ENCODE data around the gene SEMA7A.

Gene SEMA7A

DNA sequence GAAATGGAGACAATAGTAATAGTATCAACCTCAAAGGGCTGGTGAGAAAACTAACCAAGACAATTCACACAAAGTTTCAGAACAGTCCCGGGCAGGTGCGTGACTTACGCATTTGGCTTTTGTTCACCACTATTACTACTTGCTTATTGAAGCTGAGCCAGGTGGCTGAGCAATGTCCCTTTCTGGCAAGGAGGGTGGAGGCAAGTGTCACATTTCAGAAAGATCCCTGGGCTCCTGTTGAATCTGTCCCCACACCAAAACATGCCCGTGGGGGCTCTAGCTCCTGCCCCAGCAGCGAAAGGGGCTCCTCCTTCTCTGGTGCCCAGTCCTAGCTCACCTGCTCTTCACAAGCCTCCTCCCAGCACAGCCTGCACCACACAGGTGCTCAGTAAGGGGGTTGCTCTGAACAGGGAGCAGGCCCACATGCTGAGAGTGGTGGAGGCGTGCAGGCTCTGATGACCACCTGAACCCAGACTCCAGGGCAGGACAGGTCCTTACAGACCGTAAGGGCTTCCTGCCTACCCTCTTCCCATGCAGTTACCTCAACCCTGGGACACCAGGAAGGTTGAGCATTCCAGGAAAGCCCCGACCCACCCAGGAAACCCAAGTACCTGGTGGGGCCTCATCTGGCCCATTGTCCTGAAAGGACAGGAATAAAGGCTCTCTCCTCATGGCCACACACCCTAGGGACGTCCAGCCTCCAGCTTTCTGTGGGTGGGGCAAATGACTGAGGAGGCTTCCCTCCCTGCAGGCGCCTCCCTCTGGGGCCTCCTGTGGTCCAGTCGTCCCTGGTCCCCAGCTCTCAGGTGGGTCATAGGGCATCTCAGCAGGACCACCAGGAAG, 32.6 kb downstream of the SEMA7A start:
- TF ChIP-seq, protein P1, sequence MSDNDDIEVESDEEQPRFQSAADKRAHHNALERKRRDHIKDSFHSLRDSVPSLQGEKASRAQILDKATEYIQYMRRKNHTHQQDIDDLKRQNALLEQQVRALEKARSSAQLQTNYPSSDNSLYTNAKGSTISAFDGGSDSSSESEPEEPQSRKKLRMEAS (IDR thresholded peaks at IDR 0.05) = peak; percentile 45; the same call in 1 of the 2 replicates
- TF ChIP-seq NFIC (IDR thresholded peaks at IDR 0.05) (peak; percentile 69), TAF1 (IDR thresholded peaks at IDR 0.05; ENCODE audit: low read depth) (no peak), EGR1 (IDR thresholded peaks at IDR 0.05) (no peak), RAD21 (IDR thresholded peaks at IDR 0.05; ENCODE audit: low read depth) (no peak), TCF12 (IDR thresholded peaks at IDR 0.05; ENCODE audit: low read depth) (peak; percentile 59; the same call in 1 of the 2 replicates), EP300 (IDR thresholded peaks at IDR 0.05; ENCODE audit: borderline replicate concordance) (peak; percentile 16; the same call in 1 of the 2 replicates), ZBTB7A (IDR thresholded peaks at IDR 0.05; ENCODE audit: low read depth) (peak; percentile 19; the same call in 1 of the 2 replicates)

DNA sequence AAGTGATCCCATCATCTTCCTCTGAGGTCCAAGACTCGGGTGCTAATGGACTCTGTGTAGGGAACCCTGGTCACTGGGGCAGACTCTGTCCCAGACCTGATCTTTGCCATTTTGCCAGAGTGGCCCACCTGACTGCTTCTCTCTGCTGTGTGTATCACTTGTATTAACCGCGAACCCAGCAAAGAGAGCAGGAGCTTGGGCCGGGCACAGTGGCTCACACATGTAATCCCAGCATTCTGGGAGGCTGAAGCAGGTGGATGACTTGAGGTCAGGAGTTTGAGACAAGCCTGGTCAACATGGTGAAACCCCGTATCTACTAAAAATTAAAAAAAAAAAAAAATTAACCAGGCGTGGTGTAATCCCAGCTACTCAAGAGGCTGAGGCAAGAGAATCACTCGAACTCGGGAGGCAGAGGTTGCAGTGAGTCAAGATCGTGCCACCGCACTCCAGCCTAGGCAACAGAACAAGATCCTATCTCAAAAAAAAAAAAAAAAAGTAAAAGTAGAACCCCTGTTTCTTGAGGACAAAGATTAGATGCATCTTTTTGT, 33.4 kb downstream of the SEMA7A start:
- TF ChIP-seq CEBPB (IDR thresholded peaks at IDR 0.05) = no peak
- TF ChIP-seq TAF1 (IDR thresholded peaks at IDR 0.05; ENCODE audit: low read depth) = no peak
- no peak for TF ChIP-seq TEAD4 (IDR thresholded peaks at IDR 0.05)
- no peak for TF ChIP-seq EGR1 (IDR thresholded peaks at IDR 0.05)
- TF ChIP-seq TCF12 (IDR thresholded peaks at IDR 0.05; ENCODE audit: low read depth) = no peak
- TF ChIP-seq, protein P2, sequence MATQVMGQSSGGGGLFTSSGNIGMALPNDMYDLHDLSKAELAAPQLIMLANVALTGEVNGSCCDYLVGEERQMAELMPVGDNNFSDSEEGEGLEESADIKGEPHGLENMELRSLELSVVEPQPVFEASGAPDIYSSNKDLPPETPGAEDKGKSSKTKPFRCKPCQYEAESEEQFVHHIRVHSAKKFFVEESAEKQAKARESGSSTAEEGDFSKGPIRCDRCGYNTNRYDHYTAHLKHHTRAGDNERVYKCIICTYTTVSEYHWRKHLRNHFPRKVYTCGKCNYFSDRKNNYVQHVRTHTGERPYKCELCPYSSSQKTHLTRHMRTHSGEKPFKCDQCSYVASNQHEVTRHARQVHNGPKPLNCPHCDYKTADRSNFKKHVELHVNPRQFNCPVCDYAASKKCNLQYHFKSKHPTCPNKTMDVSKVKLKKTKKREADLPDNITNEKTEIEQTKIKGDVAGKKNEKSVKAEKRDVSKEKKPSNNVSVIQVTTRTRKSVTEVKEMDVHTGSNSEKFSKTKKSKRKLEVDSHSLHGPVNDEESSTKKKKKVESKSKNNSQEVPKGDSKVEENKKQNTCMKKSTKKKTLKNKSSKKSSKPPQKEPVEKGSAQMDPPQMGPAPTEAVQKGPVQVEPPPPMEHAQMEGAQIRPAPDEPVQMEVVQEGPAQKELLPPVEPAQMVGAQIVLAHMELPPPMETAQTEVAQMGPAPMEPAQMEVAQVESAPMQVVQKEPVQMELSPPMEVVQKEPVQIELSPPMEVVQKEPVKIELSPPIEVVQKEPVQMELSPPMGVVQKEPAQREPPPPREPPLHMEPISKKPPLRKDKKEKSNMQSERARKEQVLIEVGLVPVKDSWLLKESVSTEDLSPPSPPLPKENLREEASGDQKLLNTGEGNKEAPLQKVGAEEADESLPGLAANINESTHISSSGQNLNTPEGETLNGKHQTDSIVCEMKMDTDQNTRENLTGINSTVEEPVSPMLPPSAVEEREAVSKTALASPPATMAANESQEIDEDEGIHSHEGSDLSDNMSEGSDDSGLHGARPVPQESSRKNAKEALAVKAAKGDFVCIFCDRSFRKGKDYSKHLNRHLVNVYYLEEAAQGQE (IDR thresholded peaks at IDR 0.05; ENCODE audit: low read depth) = no peak
- TF ChIP-seq ZBTB7A (IDR thresholded peaks at IDR 0.05; ENCODE audit: low read depth) = no peak
- TF ChIP-seq NFIC (IDR thresholded peaks at IDR 0.05) = no peak
- TF ChIP-seq, protein P3, sequence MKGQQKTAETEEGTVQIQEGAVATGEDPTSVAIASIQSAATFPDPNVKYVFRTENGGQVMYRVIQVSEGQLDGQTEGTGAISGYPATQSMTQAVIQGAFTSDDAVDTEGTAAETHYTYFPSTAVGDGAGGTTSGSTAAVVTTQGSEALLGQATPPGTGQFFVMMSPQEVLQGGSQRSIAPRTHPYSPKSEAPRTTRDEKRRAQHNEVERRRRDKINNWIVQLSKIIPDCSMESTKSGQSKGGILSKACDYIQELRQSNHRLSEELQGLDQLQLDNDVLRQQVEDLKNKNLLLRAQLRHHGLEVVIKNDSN (IDR thresholded peaks at IDR 0.05) = no peak
- no peak for TF ChIP-seq EP300 (IDR thresholded peaks at IDR 0.05; ENCODE audit: borderline replicate concordance)
- TF ChIP-seq, protein P1 (IDR thresholded peaks at IDR 0.05) = no peak
- TF ChIP-seq FOXM1 (IDR thresholded peaks at IDR 0.05; ENCODE audit: borderline replicate concordance, low read depth) = no peak
- no peak for TF ChIP-seq YY1 (IDR thresholded peaks at IDR 0.05; ENCODE audit: low read depth)
- TF ChIP-seq CREB1 (IDR thresholded peaks at IDR 0.05; ENCODE audit: low read depth) = no peak
- TF ChIP-seq RAD21 (IDR thresholded peaks at IDR 0.05; ENCODE audit: low read depth) = no peak

DNA sequence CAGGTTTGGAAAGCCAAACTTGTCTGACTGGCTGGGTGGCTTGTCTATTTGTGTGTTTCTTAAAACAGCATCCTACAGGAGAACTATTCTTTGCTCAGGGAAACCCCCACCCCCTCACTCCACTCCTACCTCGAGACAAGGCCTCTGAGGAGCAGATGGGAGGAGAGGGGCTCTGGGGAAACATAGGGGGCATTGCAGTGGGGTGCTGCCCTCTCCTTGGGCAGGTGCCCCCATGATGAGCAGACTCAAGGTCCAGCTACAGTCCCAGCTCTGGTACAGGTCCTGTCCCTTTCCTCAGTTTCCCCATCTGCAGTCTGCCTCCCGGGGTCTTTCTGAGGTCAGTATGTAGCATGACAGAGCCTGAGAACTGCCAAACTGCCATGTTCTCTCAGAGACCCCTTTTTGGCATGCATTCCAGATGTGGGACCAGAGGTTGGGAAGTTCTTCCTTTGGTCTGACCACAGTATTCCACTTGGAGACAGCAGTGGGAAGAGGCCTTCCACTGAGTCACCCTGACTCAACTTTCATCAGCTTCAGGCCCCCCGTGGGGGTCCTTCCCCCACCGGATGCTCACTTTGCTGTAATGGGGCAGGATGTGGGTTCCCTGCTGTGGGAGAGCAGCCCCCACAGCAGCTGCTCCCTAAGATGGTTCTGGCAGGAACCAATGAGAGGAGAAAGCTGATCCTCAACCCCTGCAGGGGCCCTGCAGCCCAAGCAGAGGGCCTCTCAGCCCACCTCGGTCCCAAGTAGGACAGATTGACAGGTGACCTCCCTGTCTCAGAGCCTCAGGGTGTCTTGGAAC, 34.0 kb downstream of the SEMA7A start:
- TF ChIP-seq TAF1 (IDR thresholded peaks at IDR 0.05; ENCODE audit: low read depth) = no peak
- TF ChIP-seq ZBTB7A (IDR thresholded peaks at IDR 0.05; ENCODE audit: low read depth) = 0 out of 2 replicates have a peak, but pooled peaks have one; percentile 34

DNA sequence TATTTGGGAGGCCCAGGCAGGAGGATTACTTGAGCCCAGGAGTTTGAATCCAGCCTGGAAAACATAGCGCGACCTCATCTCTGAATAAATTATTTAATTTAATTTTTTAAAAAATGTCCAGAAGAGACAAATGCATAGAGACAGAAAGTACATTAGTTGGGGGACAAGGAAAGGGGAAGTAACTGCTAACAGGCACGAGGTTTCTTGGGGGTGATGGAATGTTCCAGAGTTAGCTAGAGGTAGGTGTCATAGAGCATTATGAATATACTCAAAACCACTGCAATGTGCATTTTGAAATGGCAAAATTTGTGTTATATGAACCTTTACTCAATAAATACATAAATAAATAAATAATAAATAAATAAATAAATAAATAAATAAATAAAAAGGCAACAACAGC, 34.7 kb downstream of the SEMA7A start:
- TF ChIP-seq RAD21 (IDR thresholded peaks at IDR 0.05; ENCODE audit: low read depth) = no peak
- TF ChIP-seq EGR1 (IDR thresholded peaks at IDR 0.05) = no peak
- TF ChIP-seq TEAD4 (IDR thresholded peaks at IDR 0.05) = no peak
- no peak for TF ChIP-seq TCF12 (IDR thresholded peaks at IDR 0.05; ENCODE audit: low read depth)
- TF ChIP-seq, protein P3 (IDR thresholded peaks at IDR 0.05) = no peak

DNA sequence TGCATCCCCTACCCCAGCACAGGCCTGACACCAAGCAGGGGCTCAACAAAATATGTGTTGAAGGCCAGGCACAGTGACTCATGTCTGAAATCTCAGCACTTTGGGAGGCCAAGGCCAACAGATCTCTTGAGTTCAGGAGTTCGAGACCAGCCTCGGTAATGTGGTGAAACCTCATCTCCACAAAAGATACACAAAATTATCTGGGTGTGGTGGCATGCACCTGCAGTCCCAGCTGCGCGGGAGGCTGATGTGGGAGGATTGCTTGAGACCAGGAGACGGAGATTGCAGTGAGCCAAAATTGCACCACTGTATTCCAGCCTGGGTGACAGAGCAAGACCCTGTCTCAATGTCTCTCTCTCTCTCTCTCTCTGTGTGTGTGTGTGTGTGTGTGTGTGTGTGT, 35.6 kb downstream of the SEMA7A start:
- TF ChIP-seq EGR1 (IDR thresholded peaks at IDR 0.05) (no peak), YY1 (IDR thresholded peaks at IDR 0.05; ENCODE audit: low read depth) (no peak), CREB1 (IDR thresholded peaks at IDR 0.05; ENCODE audit: low read depth) (no peak), TCF12 (IDR thresholded peaks at IDR 0.05; ENCODE audit: low read depth) (no peak), EP300 (IDR thresholded peaks at IDR 0.05; ENCODE audit: borderline replicate concordance) (no peak), TEAD4 (IDR thresholded peaks at IDR 0.05) (no peak), RAD21 (IDR thresholded peaks at IDR 0.05; ENCODE audit: low read depth) (no peak), ZBTB7A (IDR thresholded peaks at IDR 0.05; ENCODE audit: low read depth) (no peak), NFIC (IDR thresholded peaks at IDR 0.05) (no peak), TAF1 (IDR thresholded peaks at IDR 0.05; ENCODE audit: low read depth) (no peak)
- TF ChIP-seq, protein P2 (IDR thresholded peaks at IDR 0.05; ENCODE audit: low read depth) = no peak
- TF ChIP-seq, protein P1 (IDR thresholded peaks at IDR 0.05) = no peak
- TF ChIP-seq, protein P3 (IDR thresholded peaks at IDR 0.05) = no peak

Data from Ishikawa (cell line).